OCI-LY1 (cell line): ENCODE measurements around the gene ARCN1.

ENCODE experiments used
- H2AFZ ChIP-seq: fragments of 200-600 bp; sonication (generic), shearing (Covaris generic); 2 replicates; pipeline ENCODE4 v1.6.0; 2014; ENCODE audit warnings: antibody characterized with exemption, mild to moderate bottlenecking, low read length
- H3F3A ChIP-seq: fragments of 200-600 bp; sonication (generic), shearing (Covaris generic); 2 replicates; pipeline ENCODE4 v1.6.0; 2014; ENCODE audit warnings: mild to moderate bottlenecking, antibody characterized with exemption, low read length, moderate library complexity; ENCODE audit not compliant: insufficient read depth
- H3K27ac ChIP-seq: fragments of 200-600 bp; sonication (generic); 2 replicates; pipeline ENCODE4 v1.5.1; 2014; ENCODE audit warnings: low read length, mixed run types, mild to moderate bottlenecking, low read depth; ENCODE audit not compliant: poor library complexity, severe bottlenecking
- H3K27me3 ChIP-seq: fragments of 200-600 bp; sonication (generic); 2 replicates; pipeline ENCODE4 v1.6.0; 2014; ENCODE audit warnings: antibody characterized with exemption, mild to moderate bottlenecking, low read length, moderate library complexity; ENCODE audit not compliant: insufficient read depth
- H3K36me3 ChIP-seq: fragments of 200-600 bp; sonication (generic); 2 replicates; pipeline ENCODE4 v1.6.1; 2014; ENCODE audit warnings: mild to moderate bottlenecking, antibody characterized with exemption, low read length, moderate library complexity, mixed read lengths; ENCODE audit not compliant: insufficient read depth
- H3K4me1 ChIP-seq: fragments of 200-600 bp; sonication (generic); 2 replicates; pipeline ENCODE4 v1.5.1; 2014; ENCODE audit warnings: mild to moderate bottlenecking, low read length, moderate library complexity; ENCODE audit not compliant: insufficient read depth, severe bottlenecking
- H3K4me2 ChIP-seq: fragments of 200-600 bp; sonication (generic), shearing (Covaris generic); 2 replicates; pipeline ENCODE4 v1.6.1; 2014; ENCODE audit warnings: low read length
- H3K4me3 ChIP-seq: fragments of 200-600 bp; sonication (generic); 2 replicates; pipeline ENCODE4 v1.5.1; 2014; ENCODE audit warnings: low read length, low read depth, mild to moderate bottlenecking, mixed read lengths; ENCODE audit not compliant: poor library complexity, severe bottlenecking
- H3K79me2 ChIP-seq: fragments of 200-600 bp; shearing (Covaris generic); 2 replicates; pipeline ENCODE4 v1.6.1; 2016; ENCODE audit warnings: mixed run types, low read length, mixed read lengths; ENCODE audit not compliant: insufficient read depth
- H3K9ac ChIP-seq: fragments of 200-600 bp; sonication (generic), shearing (Covaris generic); 2 replicates; pipeline ENCODE4 v1.6.1; 2014; ENCODE audit warnings: mild to moderate bottlenecking, low read length, mixed read lengths
- H3K9me2 ChIP-seq: fragments of 200-600 bp; sonication (generic), shearing (Covaris generic); 2 replicates; pipeline ENCODE4 v1.6.1; 2014; ENCODE audit warnings: low read depth, mild to moderate bottlenecking, low read length, mixed read lengths
- H3K9me3 ChIP-seq: fragments of 200-600 bp; shearing (Covaris generic); 2 replicates; pipeline ENCODE4 v1.6.1; 2014; ENCODE audit warnings: low read length, mixed read lengths
- H4K20me1 ChIP-seq: fragments of 200-600 bp; sonication (generic), shearing (Covaris generic); 2 replicates; pipeline ENCODE4 v1.6.0; 2016; ENCODE audit warnings: mild to moderate bottlenecking, low read length; ENCODE audit not compliant: insufficient read depth
- EZH2 ChIP-seq: fragments of 200-600 bp; sonication (generic), shearing (Covaris generic); IDR thresholded peaks from 2 replicates; pipeline ENCODE4 v1.8.0; 2017; ENCODE audit warnings: borderline replicate concordance, mixed run types, mild to moderate bottlenecking, antibody characterized with exemption, low read length, moderate library complexity, mixed read lengths
- TF ChIP-seq, protein P1 (sequence below): fragments of 200-600 bp; sonication (generic), shearing (Covaris generic); IDR thresholded peaks from 2 replicates; pipeline ENCODE4 v1.5.1; 2017; ENCODE audit warnings: mild to moderate bottlenecking, antibody characterized with exemption, low read length, moderate library complexity, mixed read lengths

The ARCN1 gene

GRCh38 chr11:118606157-118606843 is 34.1 kb downstream of the ARCN1 start:
- Histone ChIP-seq H3K4me3 (no peak overlapping the region), H3K27ac (no peak overlapping the region), H3K9ac (no peak overlapping the region), H4K20me1 (no peaks in the 10 kb centered on the region), H3K27me3 (peaks cover 11% of the 10 kb centered on the region; the same call in 1 of the 2 replicates), H3K79me2 (no peaks in the 10 kb centered on the region), H3K4me2 (no peak overlapping the region), H3K4me1 (peaks cover 31% of the 10 kb centered on the region), H3K9me3 (no peaks in the 10 kb centered on the region), H3F3A (no peaks in the 10 kb centered on the region), H3K9me2 (no peaks in the 10 kb centered on the region), H3K36me3 (peaks cover 12% of the 10 kb centered on the region), H2AFZ (no peak overlapping the region)
- no peak for TF ChIP-seq EZH2
- TF ChIP-seq, protein P1, sequence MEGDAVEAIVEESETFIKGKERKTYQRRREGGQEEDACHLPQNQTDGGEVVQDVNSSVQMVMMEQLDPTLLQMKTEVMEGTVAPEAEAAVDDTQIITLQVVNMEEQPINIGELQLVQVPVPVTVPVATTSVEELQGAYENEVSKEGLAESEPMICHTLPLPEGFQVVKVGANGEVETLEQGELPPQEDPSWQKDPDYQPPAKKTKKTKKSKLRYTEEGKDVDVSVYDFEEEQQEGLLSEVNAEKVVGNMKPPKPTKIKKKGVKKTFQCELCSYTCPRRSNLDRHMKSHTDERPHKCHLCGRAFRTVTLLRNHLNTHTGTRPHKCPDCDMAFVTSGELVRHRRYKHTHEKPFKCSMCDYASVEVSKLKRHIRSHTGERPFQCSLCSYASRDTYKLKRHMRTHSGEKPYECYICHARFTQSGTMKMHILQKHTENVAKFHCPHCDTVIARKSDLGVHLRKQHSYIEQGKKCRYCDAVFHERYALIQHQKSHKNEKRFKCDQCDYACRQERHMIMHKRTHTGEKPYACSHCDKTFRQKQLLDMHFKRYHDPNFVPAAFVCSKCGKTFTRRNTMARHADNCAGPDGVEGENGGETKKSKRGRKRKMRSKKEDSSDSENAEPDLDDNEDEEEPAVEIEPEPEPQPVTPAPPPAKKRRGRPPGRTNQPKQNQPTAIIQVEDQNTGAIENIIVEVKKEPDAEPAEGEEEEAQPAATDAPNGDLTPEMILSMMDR, result no peak

- Histone ChIP-seq H4K20me1 (no peaks in the 10 kb centered on the region), H3F3A (no peaks in the 10 kb centered on the region), H2AFZ (no peak overlapping the region), H3K4me3 (no peak overlapping the region), H3K36me3 (peaks cover 7% of the 10 kb centered on the region), H3K9me2 (no peaks in the 10 kb centered on the region), H3K27ac (no peak overlapping the region), H3K79me2 (no peaks in the 10 kb centered on the region), H3K9ac (no peak overlapping the region), H3K27me3 (peaks cover 11% of the 10 kb centered on the region; the same call in 1 of the 2 replicates), H3K4me2 (no peak overlapping the region), H3K4me1 (peaks cover 31% of the 10 kb centered on the region), H3K9me3 (no peaks in the 10 kb centered on the region)
- TF ChIP-seq, protein P1, result no peak
- TF ChIP-seq EZH2, result no peak
These were observed 34.6 kb downstream of the ARCN1 start for GRCh38 chr11:118606844-118607228.

DNA sequence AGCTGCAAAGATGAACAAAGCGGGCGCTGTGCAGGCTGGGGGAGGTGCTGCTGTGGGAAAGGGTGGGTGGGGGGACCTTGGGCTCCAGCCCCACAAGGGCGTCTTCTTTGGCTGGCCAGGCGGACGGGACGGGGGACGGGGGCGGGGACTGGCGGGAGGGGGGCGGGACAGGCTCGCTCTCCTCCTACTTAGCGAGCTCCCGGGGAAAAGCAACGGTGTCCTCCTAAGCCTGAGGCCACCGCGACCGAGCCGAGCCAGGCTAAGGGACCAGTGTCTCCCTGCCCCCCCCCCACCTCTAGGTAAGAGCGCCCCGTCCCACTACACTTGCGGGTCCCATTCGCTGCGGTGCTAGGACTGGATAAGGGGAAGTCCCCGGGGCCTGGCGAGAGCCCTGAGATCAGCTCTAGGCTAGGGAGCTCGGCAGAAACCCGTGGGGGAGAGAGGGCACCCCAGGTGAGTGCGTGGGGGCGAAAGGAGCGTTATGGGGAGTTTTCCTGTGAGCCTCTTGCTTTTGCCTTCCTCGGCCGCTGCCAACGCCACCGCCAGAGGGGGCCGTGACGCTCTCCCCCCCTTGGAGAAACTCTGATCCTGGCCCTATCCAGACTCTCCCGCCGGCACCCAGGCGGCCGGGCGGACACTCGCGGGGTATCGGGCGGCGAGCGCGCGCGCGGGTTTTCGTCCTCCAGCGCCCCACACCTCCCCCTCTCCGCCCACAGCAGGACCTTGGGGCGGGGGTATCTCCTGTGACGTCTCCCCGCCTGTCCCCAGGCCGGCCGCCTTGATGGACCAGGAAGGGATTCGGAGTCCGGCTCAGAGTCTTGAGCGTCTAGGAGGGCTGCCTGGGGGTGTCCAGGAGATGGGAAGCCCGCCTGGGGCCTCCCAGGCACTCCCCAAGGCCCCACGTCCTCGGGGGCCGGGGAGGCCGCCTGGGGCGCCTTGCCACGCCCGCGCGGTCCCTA is 35.5 kb downstream of the ARCN1 start, which contains the start of gene PHLDB1:
Gene PHLDB1, plus strand, starts transcription at position 215 of the 959 bp plus-strand sequence. CDS start 6,222 bp downstream, outside the sequence.
- Histone ChIP-seq H3K4me2 (peak within 1 kb of the TSS; percentile 81), H3F3A (no peaks in the 10 kb centered on the region), H3K9ac (peak within 1 kb of the TSS; percentile 42; the same call in 1 of the 2 replicates), H3K27ac (no peak within 1 kb of the TSS), H3K9me3 (no peaks in the 10 kb centered on the region), H4K20me1 (no peaks in the 10 kb centered on the region), H3K9me2 (no peaks in the 10 kb centered on the region), H3K27me3 (peaks cover 11% of the 10 kb centered on the region; the same call in 1 of the 2 replicates), H2AFZ (no peak within 1 kb of the TSS), H3K4me1 (peaks cover 31% of the 10 kb centered on the region), H3K4me3 (peak within 1 kb of the TSS; percentile 61), H3K79me2 (no peaks in the 10 kb centered on the region), H3K36me3 (no peaks in the 10 kb centered on the region)
- TF ChIP-seq EZH2, result no peak
- TF ChIP-seq, protein P1, result peak; percentile 41
